Stimulated activated CD4-positive, alpha-beta T cell treated with anti-CD3 and anti-CD28 coated beads, Interleukin-12 subunit alpha, Interleukin-12 subunit beta, amount 100 ng/mL, for 4 hours (primary cell): Measurements from ENCODE around the gene PLA2G2A.
"Not testable (repeated sequence)": the region's sequence is repeated elsewhere in the genome, so short reads cannot be mapped to it uniquely, and the experiment has no call there.

Experiments
- DNase-seq: peaks from one replicate; pipeline ENCODE4 v3.0.0-alpha.2; 2020

The PLA2G2A gene

GRCh38 chr1:19971664-19972063 is 7.8 kb downstream of the PLA2G2A start:
- DNase-seq, result no peak

- no peak for DNase-seq
Observed at GRCh38 chr1:19969898-19970660, 9.3 kb downstream of the PLA2G2A start.

- DNase-seq, result no peak
Observed at GRCh38 chr1:19967808-19968207, 11.6 kb downstream of the PLA2G2A start.

- no peak for DNase-seq
Observed at GRCh38 chr1:19964542-19964941, 14.9 kb downstream of the PLA2G2A start.

GRCh38 chr1:19963636-19964035 is 15.8 kb downstream of the PLA2G2A start:
- no peak for DNase-seq

- DNase-seq, result no peak
Observed at GRCh38 chr1:19960591-19960990, 18.8 kb downstream of the PLA2G2A start.

- no peak for DNase-seq
Observed at GRCh38 chr1:19957779-19958178, 21.6 kb downstream of the PLA2G2A start.

- DNase-seq, result no peak
Observed at GRCh38 chr1:19955534-19956170, 23.8 kb downstream of the PLA2G2A start.

GRCh38 chr1:19954059-19954458 is 25.4 kb downstream of the PLA2G2A start:
- DNase-seq, result no peak

GRCh38 chr1:19949016-19949415 is 30.4 kb downstream of the PLA2G2A start:
- no peak for DNase-seq

GRCh38 chr1:19946971-19947370 is 32.4 kb downstream of the PLA2G2A start:
- no peak for DNase-seq

- DNase-seq, result no peak
Observed at GRCh38 chr1:19946331-19946751, 33.1 kb downstream of the PLA2G2A start.

- no peak for DNase-seq
Observed at GRCh38 chr1:19945914-19946313, 33.5 kb downstream of the PLA2G2A start.

GRCh38 chr1:19942657-19943056 is 36.8 kb downstream of the PLA2G2A start:
- no peak for DNase-seq

GRCh38 chr1:19942088-19942487 is 37.3 kb downstream of the PLA2G2A start:
- no peak for DNase-seq

- DNase-seq, result no peak
Observed at GRCh38 chr1:19941206-19941568, 38.2 kb downstream of the PLA2G2A start.

- no peak for DNase-seq
Observed at GRCh38 chr1:19940486-19941205, 38.8 kb downstream of the PLA2G2A start.

GRCh38 chr1:19938472-19938871 is 40.9 kb downstream of the PLA2G2A start:
- no peak for DNase-seq

- DNase-seq, result no peak
Observed at GRCh38 chr1:19936061-19936750, 43.2 kb downstream of the PLA2G2A start.

GRCh38 chr1:19934336-19934735 is 45.1 kb downstream of the PLA2G2A start:
- DNase-seq, result no peak

- no peak for DNase-seq
Observed at GRCh38 chr1:19932866-19933265, 46.6 kb downstream of the PLA2G2A start.

GRCh38 chr1:19927130-19927421 is 52.3 kb downstream of the PLA2G2A start:
- DNase-seq, result not testable (repeated sequence)

GRCh38 chr1:19926296-19927129 is 52.9 kb downstream of the PLA2G2A start:
- DNase-seq, result no peak
